Activated CD4-positive, alpha-beta T cell treated with anti-CD3 and anti-CD28 coated beads for 1 hour (primary cell): ENCODE results near the gene TMIGD1.

ENCODE experiments used
- DNase-seq: peaks from one replicate; pipeline ENCODE4 v3.0.0-alpha.2; 2020

Gene TMIGD1, protein sequence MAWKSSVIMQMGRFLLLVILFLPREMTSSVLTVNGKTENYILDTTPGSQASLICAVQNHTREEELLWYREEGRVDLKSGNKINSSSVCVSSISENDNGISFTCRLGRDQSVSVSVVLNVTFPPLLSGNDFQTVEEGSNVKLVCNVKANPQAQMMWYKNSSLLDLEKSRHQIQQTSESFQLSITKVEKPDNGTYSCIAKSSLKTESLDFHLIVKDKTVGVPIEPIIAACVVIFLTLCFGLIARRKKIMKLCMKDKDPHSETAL

DNA sequence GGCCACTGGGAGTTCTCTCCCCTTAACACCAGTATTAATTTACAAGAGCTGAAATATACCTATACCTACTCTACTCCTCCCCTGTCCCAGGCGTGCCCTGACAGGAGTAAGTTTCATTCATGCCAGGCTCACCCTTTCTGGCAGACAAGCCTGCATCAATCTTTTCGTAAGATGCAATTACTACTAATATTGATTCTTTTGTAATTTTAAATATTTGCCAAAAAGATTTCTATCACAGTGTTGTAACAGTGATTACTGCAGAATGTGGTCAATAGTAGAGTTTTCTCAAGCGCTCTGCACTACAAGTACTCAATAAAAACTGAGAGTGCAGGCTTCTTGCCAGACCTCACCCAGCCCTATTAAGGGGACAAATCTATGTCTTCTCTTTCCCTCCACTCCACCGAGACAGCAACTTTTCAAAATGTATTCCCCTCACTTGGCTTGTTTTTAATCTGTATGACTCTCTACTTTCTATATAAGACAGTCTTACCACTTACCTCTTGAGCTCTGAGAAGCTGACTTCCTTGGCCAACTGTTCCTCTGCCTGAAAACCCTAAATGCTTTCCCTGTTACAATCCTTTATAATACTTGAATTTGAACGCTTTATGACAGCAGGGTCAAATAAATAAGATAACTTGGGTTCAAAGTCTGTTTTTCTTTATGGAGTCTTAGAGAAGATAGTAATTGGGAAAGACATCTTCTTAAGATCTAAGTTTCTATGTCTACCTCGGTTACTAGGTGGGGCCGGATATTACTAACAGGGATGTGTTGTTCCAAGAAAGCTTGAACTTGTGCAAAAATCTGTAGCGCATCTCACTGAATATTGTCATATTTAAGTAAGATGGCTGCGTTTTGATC is at the start of gene TMIGD1:
Gene TMIGD1, minus strand, starts transcription at position 555 of the 858 bp plus-strand sequence. CDS start 1,924 bp downstream, outside the sequence.
- no peak for DNase-seq

DNA sequence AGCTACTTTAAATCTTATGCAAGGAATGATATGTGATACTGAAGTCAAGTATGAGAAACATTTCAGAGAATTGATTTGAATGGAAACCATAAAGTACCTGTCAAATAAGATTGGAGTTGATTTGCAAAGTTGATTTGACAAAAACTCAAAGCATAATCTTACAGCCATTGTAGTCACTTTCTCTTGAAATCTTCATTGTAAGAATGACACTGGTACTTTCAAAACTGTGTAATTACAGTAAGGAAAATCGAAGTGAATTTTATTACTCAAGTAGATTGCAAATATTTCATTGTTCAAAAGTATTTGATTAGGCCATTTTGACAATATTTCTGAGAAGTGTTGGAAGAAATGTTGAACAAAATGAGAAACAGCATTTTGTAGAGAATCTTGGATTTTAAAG is 48.5 kb upstream of the TMIGD1 start:
- DNase-seq, result no peak

DNA sequence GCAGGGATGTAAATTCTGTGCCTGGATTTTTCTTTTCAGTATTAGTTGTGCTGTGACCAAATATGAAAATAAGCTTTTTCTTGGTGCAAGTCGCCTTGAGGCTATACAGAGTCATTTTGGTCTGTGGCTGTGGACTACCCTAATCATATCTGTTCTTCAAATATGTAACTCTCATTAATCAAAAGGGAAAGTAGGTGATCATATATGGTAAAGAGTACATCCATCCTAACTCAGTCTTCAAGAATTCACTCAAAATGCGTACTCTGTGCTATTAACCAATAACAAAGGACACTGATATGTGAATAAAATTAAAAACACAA is 47.4 kb upstream of the TMIGD1 start:
- DNase-seq, result no peak

DNA sequence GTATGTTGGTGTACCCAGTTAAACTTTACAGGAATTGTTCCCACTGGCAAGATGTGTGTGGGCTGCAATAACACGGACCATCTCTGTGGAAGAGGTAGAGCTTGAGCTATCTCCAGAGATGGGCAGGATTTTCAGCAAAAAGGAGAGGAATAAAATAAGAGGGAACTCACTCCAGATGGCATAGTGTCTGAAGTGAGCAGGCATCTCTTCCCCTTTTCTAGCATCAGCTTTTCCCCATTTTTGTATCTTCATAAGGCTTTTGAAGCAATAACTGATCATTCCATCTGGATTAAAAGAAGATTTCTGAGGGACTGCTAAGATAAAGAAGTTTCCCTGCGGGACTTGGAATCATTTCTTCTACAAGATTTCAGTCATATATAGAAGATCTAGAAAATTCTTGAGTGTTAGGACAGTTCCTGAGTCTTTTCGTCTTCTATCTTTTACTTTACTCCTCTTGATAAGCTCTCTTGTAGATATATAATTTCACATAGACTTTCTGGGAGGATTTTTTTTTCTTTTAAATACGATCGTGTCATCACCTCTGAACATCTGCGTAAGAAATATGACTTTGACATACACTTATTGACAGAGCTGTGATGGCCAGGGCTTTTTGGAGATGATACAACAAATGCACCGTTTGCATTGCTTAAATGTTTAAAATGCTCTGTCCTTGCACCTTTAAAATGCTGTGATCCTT is 46.9 kb upstream of the TMIGD1 start:
- DNase-seq, result no peak

DNA sequence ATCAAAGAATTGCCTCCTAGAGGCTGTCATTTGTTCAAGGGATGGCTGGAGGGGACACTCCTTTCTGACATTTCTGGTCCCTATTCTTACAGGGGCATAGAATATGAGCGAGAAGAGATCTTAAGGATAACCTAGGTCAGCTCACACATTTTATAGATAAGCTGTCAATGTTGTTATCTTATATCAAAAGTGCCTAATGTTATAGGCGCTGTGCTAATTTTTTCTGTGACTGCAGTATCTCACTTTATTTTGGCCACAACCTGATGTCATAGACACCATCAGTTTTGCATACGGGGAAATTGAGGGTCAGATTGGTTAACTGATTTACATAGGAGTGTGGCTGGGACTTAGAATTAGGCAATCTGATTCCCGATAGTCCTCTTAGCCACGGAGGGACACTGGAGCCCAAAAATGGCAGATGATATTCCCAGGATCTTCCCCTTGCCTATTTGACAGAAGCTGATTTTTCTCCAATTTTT is 46.1 kb upstream of the TMIGD1 start:
- DNase-seq, result no peak

DNA sequence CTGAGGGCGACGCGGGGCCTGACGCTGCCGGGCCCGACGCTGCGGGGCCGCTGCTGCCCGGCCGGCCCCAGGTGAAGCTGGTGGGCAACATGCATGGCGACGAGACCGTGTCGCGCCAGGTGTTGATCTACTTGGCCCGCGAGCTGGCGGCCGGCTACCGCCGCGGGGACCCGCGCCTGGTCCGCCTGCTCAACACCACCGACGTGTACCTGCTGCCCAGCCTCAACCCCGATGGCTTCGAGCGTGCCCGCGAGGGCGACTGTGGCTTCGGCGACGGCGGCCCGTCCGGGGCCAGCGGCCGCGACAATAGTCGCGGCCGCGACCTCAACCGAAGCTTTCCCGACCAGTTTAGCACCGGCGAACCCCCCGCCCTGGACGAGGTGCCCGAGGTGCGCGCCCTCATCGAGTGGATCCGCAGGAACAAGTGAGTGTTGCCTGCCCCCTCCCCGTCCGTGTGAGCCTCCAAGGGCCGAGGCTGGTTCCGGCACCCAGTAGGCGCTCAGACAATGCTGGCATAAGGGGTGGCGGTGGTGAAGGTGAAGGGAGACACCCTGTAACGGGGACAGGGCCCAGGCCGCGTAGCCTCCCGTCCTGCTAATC is 45.5 kb upstream of the TMIGD1 start:
- no peak for DNase-seq

DNA sequence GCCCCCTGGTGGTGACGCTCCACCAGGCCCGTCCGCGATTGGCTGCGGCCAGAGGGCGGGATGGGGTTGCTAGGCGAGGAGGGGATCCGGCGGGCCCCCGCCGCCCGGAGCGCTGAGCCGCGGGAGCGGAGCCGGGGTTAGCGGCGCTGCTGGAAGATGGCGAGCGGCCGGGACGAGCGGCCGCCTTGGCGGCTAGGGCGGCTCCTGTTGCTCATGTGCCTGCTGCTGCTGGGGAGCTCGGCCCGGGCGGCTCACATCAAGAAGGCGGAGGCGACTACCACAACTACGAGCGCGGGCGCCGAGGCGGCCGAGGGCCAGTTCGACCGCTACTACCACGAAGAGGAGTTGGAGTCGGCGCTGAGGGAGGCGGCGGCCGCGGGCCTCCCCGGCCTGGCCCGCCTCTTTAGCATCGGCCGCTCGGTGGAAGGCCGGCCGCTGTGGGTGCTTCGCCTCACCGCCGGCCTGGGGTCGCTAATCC is 45.0 kb upstream of the TMIGD1 start, which contains the start of gene CPD:
Gene CPD, plus strand, starts transcription at position 103 of the 478 bp plus-strand sequence. Its CDS starts 54 bp downstream, at position 157.
- peak; percentile 95 for DNase-seq

DNA sequence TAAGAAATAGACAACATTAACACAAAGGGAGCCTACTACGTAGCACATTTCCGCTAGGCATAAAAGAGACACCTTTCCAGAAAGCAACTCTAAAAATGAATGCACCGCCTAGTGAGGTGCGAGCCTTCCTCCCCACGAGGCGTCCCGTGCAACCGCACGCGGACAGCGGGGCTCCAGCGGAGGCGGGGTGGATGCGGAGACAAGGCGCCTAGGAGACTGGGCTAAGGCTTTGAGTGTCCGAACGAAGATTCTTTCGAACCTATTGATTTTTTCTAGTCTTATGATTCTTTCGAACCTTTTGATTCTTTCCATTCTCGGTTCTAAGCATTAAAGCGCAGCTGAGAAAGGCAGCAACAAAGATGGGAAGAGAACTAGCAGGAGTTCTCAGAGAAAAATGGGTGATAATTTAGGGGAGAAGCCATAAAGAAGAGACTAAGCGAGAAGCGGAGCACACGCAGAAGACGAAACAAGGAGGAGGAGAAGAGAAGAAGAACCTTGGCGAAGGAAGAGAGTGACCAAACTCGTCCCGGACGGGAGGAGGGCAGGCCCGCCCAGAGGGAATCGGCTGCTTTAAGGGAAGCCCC is 44.5 kb upstream of the TMIGD1 start:
- DNase-seq, result peak; percentile 38

DNA sequence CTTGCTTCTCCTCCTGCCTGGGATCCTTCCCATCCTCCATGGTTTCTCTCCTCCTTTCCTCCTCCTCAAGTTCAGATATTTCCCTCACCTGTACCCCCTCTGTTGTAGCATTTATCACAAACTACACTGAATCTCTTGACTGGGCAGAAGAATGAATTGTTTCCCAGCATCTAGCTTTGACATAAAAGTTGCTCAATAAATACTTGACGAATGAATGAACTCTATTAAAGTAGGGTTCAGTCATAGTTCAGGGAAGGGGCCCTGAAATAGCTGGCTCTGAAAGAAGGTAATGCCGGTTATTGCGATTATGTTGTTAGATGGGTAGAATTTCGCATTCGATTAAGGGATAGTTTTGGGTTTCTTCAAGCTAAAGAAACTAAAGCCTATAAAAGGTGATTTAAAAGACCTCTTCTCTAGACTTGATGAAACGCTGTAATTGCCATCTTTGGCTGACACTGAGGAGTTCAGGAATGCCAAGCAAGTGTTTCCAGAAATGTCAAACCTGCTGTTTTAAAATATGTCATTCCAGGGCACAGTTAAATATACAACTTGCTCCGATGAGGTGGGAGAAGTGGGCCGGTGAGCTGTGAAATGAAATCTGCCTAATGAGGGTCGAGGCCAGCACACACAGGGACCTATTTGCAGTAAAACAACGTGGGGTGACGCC is 43.9 kb upstream of the TMIGD1 start:
- no peak for DNase-seq

DNA sequence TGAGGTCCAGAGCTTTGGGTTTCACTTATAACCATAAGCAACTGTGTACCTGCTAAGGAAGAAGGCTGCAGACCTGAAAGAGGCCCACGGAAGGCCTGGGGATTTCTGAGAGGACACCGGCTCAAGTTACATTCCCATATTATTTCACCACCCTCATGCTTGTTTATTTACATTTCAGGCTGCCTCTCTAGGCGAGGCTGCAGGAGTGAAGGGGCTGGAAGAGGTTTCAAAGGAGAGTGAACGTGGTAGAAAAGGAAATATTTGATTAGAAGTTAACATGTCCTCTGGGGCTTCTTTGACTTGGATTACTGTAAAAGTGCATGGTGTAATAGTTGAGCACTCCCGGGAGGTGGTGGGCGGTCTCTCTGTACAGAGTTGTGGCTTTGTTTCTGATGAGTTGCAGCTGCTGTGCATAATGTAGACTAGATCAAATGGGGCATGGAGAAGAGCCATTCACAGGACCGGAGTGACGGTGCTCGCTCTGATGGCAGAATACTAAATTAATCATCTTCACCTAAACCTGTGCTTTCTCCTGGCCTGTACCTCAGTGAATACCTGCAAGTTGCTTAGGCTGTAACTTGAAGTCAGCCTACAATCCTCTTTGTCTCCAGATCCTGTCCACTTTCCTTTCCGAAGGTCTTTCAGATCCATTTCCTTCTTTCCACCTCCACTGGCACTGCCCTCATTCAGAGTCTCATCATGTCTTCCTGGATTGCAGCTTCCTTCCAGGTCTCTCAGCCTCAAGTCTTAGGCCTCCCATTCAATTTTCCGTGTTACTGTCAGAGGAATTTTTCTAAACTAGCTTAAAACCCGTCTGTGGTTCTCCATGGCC is 43.0 kb upstream of the TMIGD1 start:
- no peak for DNase-seq

DNA sequence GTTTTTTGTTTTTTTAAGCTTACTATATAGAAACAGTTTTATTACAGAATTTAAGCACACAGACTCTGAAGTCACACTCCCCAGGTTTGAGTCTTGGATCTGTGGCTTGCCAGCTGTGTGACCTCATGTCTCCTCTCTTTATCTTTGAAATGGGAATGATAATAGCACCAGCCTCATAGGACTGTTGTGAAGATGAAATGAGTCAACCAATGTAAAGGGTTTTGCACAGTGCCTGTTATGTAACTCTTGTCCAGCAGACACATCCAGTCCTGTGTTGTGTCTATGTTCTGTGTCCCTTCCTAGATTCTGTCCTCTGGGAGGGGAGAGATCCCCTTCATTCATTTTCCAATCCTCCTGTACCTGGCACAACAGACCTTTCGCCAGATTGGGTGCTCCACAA is 41.8 kb upstream of the TMIGD1 start:
- DNase-seq, result no peak

DNA sequence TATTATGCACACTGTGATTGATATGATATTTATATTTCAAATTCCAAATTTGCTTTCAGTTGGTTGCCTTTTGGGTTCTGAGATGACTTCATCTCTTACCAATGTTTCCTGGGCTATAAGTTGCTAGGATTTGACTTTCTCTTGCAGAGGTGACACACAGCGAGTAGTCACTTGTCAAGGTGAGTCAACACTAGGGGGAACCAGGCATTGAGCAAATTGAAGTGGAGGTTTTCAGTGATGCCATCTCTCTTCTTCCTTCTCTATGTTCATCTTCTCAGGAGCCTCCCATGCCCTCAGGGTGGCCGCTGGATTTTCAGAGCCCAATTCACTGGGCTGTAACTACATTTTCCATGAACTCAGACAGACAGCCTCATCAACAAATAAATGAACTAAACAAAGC is 38.9 kb upstream of the TMIGD1 start:
- no peak for DNase-seq

DNA sequence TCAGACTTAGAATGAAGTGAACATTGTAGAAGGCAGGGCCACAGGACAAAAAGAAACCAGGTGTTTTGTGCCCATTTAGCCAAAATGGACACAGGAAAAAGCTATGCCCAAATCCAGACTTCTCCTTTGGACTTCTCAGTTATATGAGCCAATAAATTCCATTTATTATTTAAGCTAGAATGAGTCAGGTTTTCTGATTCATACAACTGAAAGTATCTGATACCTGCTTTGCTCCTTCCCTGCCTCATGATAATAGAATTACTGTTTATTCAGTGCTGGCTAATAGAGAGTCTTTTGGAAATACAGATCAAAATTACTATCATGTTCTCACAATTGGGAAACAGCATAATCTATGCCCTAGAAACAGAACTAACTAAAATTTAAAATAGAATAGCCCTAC is 36.1 kb upstream of the TMIGD1 start:
- no peak for DNase-seq

DNA sequence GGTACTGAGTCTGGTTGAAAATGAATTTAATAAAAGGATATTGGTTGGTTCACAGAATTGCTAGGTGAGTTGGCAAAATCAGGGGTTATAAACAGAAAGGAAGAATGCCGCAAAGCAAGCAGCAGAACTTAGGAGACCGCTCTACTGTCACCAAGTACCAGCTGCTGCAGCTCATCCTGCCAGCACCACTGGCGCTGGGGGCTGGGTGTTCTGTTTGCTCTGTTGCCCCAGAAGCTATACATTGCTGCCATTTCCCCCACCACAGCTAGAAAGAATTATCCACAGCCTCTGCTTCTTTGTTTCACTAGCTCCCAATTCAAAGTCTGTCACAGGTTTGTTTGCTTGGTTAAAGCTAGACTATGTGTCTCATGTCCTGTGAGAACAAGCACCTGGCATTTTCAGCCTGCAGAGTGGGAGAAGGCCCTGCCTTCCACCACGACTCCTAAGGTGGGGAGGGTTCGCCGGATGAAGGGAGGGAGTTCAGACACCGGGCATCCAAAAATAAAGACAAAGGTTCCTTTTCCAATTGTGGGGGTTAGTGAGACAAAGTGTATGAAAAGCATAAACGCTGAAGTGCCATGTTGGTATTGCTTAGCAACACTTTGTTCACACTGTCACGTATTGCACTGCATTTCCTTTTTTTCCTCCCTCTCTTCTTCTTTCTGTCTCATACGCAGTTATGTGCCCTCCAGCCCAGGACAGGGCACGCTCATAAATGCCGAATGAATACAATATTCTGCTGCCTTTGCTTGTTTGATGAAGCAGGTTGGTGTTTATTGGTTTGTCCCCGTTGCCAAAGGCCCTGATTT is 35.3 kb upstream of the TMIGD1 start:
- DNase-seq, result no peak

DNA sequence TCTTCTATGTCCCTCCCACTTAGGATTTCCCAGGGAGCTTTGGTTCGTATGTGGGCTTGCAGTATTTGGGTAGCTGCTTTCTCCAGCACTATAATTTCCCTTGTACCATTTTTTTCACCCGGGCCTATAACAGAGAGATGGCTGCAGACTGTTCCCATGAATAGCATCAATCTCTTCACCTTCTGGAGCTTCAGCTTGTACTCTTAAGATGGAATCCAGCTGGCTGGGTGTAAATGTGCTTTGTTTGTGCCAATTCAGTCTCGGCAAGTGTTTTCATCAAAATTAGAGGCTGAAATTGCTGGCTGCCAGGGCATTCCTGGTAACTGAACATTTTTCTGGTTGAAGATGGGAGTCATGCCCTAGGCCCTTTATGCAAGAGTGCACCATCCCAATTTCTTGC is 32.7 kb upstream of the TMIGD1 start:
- no peak for DNase-seq

DNA sequence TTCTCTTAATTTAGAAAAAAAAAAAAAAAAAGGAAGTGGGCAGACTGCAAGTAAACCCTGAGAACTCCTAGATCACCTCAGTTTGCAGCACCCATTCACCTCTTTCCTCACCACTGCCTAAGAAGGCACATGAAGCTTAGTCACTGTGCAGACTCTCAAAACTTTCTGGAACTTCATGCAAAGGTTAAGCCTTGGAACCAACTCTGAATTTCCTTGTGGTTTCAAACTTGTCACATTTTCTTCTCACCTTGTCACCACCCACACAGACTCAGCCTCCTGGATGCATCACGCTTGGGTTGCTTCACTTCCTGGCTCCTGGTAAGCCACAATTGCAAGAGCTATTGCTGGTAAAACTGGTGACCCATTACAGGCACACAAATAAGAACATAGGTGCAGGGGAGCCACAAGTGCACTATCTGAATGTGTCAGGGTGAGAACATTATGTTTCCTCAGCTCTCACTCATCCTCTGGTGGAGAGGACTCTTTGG is 29.9 kb upstream of the TMIGD1 start:
- peak; percentile 55 for DNase-seq

DNA sequence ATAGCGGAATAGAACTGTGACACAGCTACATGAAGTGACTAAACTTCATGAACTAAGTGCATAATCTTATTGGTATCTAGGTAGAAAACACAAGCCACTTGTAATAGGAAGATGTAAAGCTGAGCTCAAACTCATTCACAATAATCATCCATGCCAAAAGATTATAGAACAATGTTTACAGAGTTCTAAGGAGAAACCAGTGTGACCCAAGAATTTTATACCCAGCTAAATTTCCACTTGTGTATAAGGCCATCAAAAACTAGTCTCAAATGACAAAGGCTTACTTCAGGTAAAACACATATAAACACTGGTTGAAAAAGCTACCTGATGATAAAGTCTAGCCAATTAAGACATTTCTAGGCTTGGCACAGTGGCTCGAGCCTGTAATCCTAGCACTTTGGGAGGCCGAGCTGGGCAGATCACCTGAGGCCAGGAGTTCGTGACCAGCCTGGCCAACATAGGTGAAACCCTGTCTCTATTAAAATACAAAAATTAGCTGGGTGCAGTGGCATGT is 28.0 kb upstream of the TMIGD1 start:
- DNase-seq, result no peak

DNA sequence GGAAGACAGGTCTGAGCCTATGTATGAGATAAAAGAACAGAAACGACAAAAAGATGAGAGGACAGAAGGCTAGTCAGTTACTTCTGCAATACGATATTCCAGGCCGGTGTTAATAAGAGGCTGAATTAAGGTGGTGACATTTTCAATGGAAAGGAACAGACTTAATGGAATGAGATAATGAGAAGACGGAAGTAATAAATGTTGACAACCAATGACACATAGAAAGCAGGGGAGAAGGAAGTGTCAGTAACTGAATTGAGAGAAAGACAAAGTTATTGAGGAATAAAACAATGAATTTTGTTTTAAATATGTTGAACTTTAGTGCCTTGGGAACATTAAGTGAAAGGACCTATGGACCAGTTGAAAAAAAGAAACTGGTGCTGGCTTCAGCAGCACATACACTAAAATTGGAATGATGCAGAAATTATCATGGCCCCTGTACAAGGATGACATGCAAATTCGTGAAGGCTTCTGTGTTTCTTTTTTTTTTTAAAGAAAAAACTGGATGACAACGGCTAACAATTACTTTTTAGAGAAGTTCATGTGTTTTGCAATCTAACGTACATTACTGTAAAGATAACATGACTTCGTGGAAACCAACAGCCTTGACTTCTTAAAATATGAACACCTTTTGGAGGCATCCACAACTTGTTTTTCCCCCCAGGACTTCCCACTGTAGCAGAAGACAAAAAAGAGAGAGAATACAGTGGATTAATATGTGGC is 26.4 kb upstream of the TMIGD1 start:
- DNase-seq, result no peak
